HG02938 (cell line): ENCODE measurements around the gene BTBD9.

Experiments
- ATAC-seq: cut with Tn5 transposase; IDR thresholded peaks from one replicate; pipeline ENCODE4 v1.9.1; 2021; ENCODE audit warnings: mild to moderate bottlenecking, moderate library complexity; ENCODE audit not compliant: unreplicated experiment

The BTBD9 gene

DNA sequence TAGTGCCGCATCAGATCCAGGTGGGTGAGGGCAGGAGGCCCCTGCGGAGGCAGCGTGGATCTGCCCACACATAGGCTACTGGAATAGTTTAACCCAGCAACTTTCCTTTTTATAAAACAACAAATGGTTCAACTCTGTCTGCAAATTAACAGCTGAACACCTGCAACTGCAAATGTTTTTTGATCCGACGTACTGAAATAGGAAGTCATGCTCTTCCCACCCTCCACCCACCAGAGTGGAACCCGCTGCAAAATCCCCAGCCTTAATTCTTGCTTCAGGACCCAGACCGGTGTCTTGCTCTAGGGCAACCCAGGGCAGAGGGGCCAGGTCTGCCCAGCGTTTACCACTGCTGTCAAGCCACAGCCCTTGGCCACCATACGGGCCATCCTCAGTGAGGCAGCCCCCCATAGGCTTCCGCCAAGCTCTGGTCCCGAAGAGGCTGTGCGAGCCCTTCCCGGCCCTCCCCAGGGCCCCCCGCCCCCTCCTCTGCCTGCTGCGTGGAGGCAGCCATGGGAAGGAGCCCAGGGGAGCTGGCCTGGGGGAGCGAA lies 485.9 kb downstream of the BTBD9 start:
- no peak for ATAC-seq

GRCh38 chr6:38153076-38153797 lies 486.5 kb downstream of the BTBD9 start:
- no peak for ATAC-seq

GRCh38 chr6:38152620-38153019 lies 487.1 kb downstream of the BTBD9 start:
- ATAC-seq = no peak

- no peak for ATAC-seq
Observed at GRCh38 chr6:38151580-38152500, 487.9 kb downstream of the BTBD9 start.

- no peak for ATAC-seq
Observed at GRCh38 chr6:38150681-38151296, 488.9 kb downstream of the BTBD9 start.

DNA sequence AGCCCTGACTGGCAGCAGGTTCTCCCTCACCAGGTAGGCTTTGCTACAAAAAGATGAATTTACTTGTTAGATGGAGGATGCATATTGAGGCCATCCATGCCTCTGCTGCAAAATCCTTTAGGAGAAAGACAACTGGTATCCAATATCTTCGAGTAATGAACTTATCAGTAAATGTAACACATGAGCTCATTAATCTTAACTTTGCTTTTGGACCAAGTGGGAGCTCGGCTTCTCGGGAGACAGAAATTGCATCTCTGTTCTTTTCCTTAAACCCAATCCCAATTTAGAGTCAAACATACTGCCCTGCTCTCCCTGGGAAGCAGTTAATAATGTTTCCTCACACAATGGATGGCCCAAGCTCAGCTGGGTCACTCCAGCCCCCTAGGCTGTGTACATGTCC lies 489.7 kb downstream of the BTBD9 start:
- no peak for ATAC-seq

DNA sequence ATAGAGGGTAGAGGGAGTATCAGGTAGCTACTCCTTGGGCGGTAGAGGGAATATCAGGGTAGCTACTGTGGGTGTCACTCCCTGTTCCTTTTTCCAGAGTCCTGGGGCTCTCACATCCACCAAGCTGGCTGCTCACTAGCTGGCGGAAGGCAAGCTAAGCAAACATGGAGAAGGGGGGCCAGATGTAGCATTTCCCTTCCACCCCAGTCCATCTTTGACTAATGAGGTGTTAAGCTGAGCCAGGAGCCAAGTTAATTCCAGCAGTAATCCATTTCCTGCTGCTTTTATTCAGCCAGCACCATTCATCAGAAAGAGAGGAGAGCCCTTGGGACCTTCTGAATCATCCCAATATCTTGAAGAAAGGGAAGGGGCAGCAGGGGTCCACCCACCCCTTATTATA lies 490.2 kb downstream of the BTBD9 start:
- no peak for ATAC-seq

- no peak for ATAC-seq
Observed at GRCh38 chr6:38148606-38149005, 491.1 kb downstream of the BTBD9 start.

GRCh38 chr6:38146734-38147027 lies 493.0 kb downstream of the BTBD9 start:
- no peak for ATAC-seq

GRCh38 chr6:38146021-38146733 lies 493.6 kb downstream of the BTBD9 start:
- no peak for ATAC-seq

DNA sequence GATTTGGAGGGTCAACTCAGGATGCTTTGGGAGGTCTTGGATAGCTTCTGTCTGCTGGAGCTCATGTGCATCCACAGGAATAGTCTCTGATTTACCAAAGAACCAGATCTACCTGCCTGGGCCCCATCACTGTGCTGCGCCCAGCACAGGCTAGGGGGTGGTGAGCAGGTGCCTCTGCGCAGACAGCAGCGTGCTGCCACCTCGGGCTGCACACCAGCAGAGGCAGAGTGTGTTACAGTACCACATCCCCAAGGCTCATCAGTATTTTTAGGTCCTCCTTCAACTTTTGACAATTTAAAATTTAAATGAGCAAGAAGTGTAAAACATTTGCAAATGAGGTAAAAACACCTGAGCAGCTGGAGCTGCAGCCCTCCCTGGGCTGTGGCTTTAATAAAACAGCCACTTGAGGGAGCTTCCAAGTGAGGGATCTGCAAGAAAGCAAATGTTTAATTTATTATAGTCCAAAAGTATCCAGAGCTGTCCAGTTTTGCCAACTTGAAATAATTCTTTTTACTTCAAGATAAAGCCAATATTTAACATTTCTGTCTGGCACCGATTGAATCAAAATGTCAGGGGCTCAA lies 495.3 kb downstream of the BTBD9 start:
- ATAC-seq = no peak

DNA sequence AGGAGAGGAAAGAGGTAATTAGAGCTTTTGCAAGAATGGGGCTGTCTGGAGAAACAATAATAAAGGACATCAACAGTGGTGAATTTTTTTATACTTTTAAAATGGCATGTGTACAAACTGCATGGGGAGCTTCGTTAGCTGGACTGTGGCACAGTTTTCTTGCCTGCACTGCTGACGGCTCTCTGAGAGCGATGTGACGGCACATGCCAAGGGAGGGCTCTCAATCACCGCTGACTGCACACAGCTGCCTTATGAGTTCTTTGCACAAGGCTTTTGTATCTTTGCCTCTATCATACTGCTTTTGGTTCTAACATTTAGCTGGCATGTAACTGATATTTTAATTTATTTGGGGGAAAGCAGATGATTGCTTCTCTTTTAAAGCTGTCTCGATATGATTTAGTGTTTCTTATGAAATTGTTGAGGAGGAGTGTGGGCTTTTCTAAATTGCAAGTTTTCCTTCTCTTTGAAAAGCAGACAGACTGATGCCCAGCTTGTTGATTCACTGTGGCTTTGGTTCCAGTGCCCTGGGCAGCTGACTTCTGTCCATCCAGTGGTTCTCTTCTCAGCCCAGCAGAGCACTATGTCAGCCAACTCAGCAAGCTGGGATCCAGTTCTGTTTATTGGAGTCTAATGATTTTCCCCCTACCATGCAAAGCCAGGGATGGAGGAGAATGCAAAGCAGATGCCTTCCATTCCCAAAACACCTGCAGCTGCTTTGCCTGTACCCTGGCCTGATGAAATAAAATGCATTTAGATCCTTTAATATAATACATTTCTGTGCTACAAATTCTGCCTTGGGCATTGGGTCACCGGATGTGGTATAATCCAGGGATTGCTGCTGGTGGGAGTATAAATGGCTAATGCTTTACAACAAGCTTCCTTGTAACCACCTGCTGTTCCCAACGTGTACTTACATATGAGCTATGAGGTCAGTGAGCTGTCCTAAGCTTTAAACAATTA lies 496.3 kb downstream of the BTBD9 start:
- ATAC-seq = no peak

GRCh38 chr6:38142178-38142902 lies 497.4 kb downstream of the BTBD9 start:
- no peak for ATAC-seq

- ATAC-seq = no peak
Observed at GRCh38 chr6:38141716-38142115, 498.0 kb downstream of the BTBD9 start.

DNA sequence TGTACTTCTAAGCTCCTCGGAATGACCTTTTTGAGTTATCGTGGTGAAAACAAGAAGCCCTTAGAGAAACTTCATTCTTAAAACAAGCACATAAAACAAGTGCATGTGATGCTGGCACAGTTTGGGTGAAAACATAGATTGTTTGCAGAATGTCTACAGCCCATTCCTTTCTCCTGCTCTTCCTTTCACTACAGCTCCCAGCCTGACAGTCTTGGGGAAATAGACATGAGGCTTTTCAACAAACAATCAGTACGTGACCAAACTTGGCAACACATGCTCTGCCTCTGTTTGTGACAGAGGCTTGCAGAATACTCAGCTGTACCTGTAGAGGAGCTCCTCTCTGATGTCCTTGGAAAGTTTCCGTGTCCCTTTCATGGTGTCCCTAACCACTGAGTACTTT lies 498.6 kb downstream of the BTBD9 start:
- no peak for ATAC-seq

DNA sequence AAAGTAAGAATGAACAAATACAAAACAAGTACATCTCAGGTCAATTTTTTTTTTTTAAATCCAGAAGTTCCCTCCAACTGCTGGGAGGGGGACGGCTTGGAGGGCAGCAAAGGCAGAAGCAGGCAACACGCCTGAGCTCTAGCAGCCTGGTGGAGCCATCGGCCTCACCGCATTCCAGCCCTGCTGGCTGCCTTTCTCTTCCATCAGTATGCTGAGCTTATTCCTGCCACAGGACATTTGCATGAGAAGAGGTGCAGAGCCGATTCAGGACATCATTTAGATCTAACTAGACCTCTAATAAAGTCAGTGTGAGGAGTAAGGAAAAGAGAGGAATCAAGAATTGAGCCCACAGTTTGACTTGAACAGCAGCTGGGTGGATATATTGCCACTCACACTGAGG lies 501.4 kb downstream of the BTBD9 start:
- no peak for ATAC-seq

DNA sequence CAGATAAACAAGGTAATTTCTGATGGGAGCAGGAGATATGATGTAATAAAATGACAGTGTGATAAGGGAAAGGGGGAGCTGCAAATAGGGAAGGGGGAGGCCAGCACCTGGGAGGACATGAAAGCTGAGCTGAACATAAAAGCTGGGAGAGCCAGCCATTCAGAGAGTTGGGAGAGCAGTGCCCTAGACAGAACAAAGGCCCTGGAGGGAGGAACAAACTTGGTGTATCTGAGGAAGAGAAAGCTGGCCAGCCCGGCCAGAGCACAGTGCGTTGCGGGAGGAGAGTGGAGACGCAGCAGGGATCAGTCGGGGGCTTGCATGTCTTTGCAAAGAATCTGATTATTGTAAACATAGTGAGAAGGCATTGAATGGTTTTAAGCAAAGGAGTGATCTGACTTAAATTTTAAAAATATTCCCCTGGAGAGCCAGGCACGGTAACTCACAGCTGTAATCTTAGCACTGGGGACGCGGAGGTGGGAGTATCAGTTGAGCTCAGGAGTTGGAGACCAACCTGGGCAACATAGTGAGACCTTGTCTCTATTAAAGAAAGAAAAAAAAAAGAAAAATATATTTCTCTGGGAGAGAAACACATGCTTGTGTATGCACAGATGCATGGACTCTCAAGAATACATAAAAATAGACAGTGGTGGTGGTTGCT lies 502.0 kb downstream of the BTBD9 start:
- no peak for ATAC-seq

DNA sequence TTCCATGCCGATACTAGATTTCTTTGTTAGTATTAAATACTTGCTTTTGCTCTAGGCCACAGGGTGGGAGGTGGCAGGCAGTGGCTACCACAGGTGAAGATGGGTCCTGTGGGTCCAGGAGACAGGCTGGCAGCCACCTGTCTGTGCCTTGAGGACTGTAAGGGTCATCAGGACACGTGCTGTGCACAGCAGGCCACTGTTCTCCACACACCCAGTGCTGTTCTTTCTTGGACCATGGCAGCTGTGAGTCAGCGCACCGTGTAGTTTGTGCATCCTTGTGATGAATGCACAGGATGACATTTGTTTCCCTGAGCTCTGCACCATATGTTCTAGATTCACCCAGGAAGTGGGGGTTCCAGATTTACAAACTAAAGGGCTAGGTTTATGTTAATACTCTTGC lies 503.2 kb downstream of the BTBD9 start:
- ATAC-seq = no peak
